HepG2 (cell line): ENCODE results near the gene MRE11. TPM values are rescaled to one million over a fixed set of nuclear protein-coding genes. Genes with fewer than 3 reads are reported as not detected.
A peak's percentile ranks its signal among the peaks of the same experiment; 100 is the strongest.

Experiments
- ATAC-seq: fragments of 200-7000 bp; cut with Tn5 transposase; 3 replicates; pipeline ENCODE4 v1.9.1; 2020; ENCODE audit warnings: mild to moderate bottlenecking, moderate library complexity
- BruUV-seq: library from RNA; stranded (reverse); fragments of 400-500 nt; replicated peaks from 2 replicates; lab custom pipeline; 2021; lab: Mats Ljungman, UMichigan
- CTCF ChIA-PET: fragments of 300-600 bp; formaldehyde crosslinking; extraction: SDS; loops from one replicate; lab custom pipeline; 2021; ENCODE audit warnings: low total read pairs, inconsistent platforms, low intra/inter-chr PET ratio; lab: Yijun Ruan, JAX
- POLR2A ChIA-PET: fragments of 350-600 bp; sonication (Branson Sonifier 250); formaldehyde crosslinking; loops from one replicate; lab custom pipeline; 2020; ENCODE audit warnings: antibody characterized with exemption, inconsistent platforms; lab: Yijun Ruan, JAX
- DNase-seq: peaks from one replicate; pipeline ENCODE4 v3.0.0-alpha.2; 2015; ENCODE audit warnings: low spot score
- FAIRE-seq: peaks from 3 replicates; lab custom pipeline; 2011; peaks lifted over from hg19 to GRCh38; lab: Jason Lieb, UNC
- H2AFZ ChIP-seq: one replicate; pipeline ENCODE4 v1.6.1; 2011; ENCODE audit warnings: low read length, inconsistent platforms
- H3K27ac ChIP-seq: fragments of 300-600 bp; 3 replicates; pipeline ENCODE4 v1.8.0; 2011; ENCODE audit warnings: mixed run types, mild to moderate bottlenecking, mixed read lengths, low read length, inconsistent platforms; ENCODE audit not compliant: insufficient read depth; ENCODE audit errors: extremely low read length
- H3K27me3 ChIP-seq, 2 experiments: fragments of 200-600 bp in 1 of 2; 2 replicates in 1 of 2; 3 replicates in 1 of 2; pipeline versions ENCODE4 v1.6.0 to v1.8.0; 2011; ENCODE audit warnings: low read length in 2 of 2, mild to moderate bottlenecking in 2 of 2, moderate library complexity in 2 of 2, inconsistent platforms in 1 of 2; ENCODE audit not compliant: insufficient read depth in 2 of 2, control insufficient read depth in 1 of 2
- H3K36me3 ChIP-seq, 2 experiments: fragments of 200-600 bp in 1 of 2; replicated peaks in 1 of 2; 2 replicates in 1 of 2; 3 replicates in 1 of 2; pipeline versions ENCODE4 v1.5.1 to v1.8.0; 2011; ENCODE audit warnings: low read length in 2 of 2, inconsistent platforms in 1 of 2; ENCODE audit not compliant: insufficient read depth in 2 of 2, control insufficient read depth in 1 of 2
- H3K4me1 ChIP-seq: 2 replicates; pipeline ENCODE4 v1.5.1; 2012; ENCODE audit warnings: low read length, inconsistent platforms; ENCODE audit not compliant: insufficient read depth
- H3K4me2 ChIP-seq: 2 replicates; pipeline ENCODE4 v1.6.0; 2011; ENCODE audit warnings: low read depth, low read length, inconsistent platforms
- H3K4me3 ChIP-seq, 3 experiments: fragments of 200-600 bp in 1 of 3; sonication (generic), shearing (Covaris generic) in 1 of 3; replicated peaks in 1 of 3; 2 replicates each; pipeline ENCODE4 v1.5.1; 2011 to 2016; ENCODE audit warnings: low read length in 3 of 3, inconsistent platforms in 2 of 3, low read depth in 2 of 3, mild to moderate bottlenecking in 2 of 3, control low read depth in 1 of 3, mixed read lengths in 1 of 3; ENCODE audit not compliant: insufficient read depth in 1 of 3
- H3K79me2 ChIP-seq: one replicate; pipeline ENCODE4 v1.6.1; 2011; ENCODE audit warnings: low read length, inconsistent platforms; ENCODE audit not compliant: insufficient read depth
- H3K9ac ChIP-seq: 2 replicates; pipeline ENCODE4 v1.6.0; 2011; ENCODE audit warnings: mild to moderate bottlenecking, low read depth, low read length, inconsistent platforms; ENCODE audit not compliant: insufficient read depth
- H3K9me3 ChIP-seq: 2 replicates; pipeline ENCODE4 v1.5.1; 2012; ENCODE audit warnings: mild to moderate bottlenecking, low read length
- H4K20me1 ChIP-seq: 2 replicates; pipeline ENCODE4 v1.6.0; 2011; ENCODE audit warnings: inconsistent platforms, mild to moderate bottlenecking, low read length, moderate library complexity; ENCODE audit not compliant: insufficient read depth
- ARID3A ChIP-seq: IDR thresholded peaks from 2 replicates; pipeline ENCODE4 v1.6.1; 2012; ENCODE audit warnings: low read depth, low read length, improper control_type of control experiment
- CTCF ChIP-seq: sonication (generic); formaldehyde crosslinking; IDR thresholded peaks from 2 replicates; pipeline ENCODE4 v1.5.0; 2020; ENCODE audit warnings: mild to moderate bottlenecking, missing genetic modification reagents, moderate library complexity
- SOX5 ChIP-seq: IDR thresholded peaks from 2 replicates; pipeline ENCODE4 v1.6.1; 2016; ENCODE audit warnings: borderline replicate concordance
- STAG1 ChIP-seq: sonication (generic); formaldehyde crosslinking; IDR thresholded peaks from 2 replicates; pipeline ENCODE4 v1.4.0; 2020; ENCODE audit warnings: missing genetic modification reagents
- ZFYVE20 ChIP-seq: sonication (generic); formaldehyde crosslinking; IDR thresholded peaks from 2 replicates; pipeline ENCODE4 v1.8.0; 2023; ENCODE audit warnings: low read depth, mild to moderate bottlenecking, moderate library complexity, missing genetic modification reagents, borderline replicate concordance
- ZNF703 ChIP-seq: sonication (generic); formaldehyde crosslinking; IDR thresholded peaks from 2 replicates; pipeline ENCODE4 v1.5.1; 2020; ENCODE audit warnings: missing genetic modification reagents, mild to moderate bottlenecking, moderate library complexity, borderline replicate concordance
- WGBS: methylation state at CpG from one replicate; pipeline ENCODE4 v1.1.6; 2017; ENCODE audit warnings: low lambda C conversion rate; 5-methylcytosine and 5-hydroxymethylcytosine counted together
- in situ Hi-C: cut with HindIII; loops from 2 replicates; pipeline ENCODE4 v1.10.0; 2017; ENCODE audit warnings: low pct_unique_long_range_greater_than_20kb; ENCODE audit not compliant: extremely low pct_ligation_motif_present
- intact Hi-C: fragments of 100-400 bp; cut with micrococcal nuclease; formaldehyde crosslinking; loops from one replicate; pipeline ENCODE4 v1.10.0; 2022; ENCODE audit not compliant: unreplicated experiment
- polyA plus RNA-seq, 8 experiments: library from polyadenylated mRNA; depleted of rRNA in 3 of 8; stranded (reverse) in 7 of 8; unstranded in 1 of 8; fragments of >200 nt; fragmentation: Illumina TruSeq in 4 of 8; extraction: Trizol in 4 of 8; gene quantifications; 2 replicates each; pipeline versions ENCODE4 v1.2.1 to v1.2.3, GENCODE V29; 2011 to 2016; ENCODE audit warnings: low read depth in 4 of 8, missing spikeins in 1 of 8, mixed read lengths in 1 of 8; ENCODE audit not compliant: insufficient read depth in 1 of 8
- total RNA-seq, 5 experiments: library from RNA; depleted of rRNA; stranded (reverse); fragments of >200 nt; fragmentation: Illumina TruSeq; extraction: Trizol; gene quantifications; 2 replicates each; pipeline ENCODE4 v1.2.3, GENCODE V29; 2016; ENCODE audit warnings: low read depth in 1 of 5

MRE11 gene
- total and polyA plus RNA-seq, 2 of the 13 experiments (the other 11 are each of a cell fraction or from before 2014, with no cell fraction given), result 7.2 to 37.3 TPM

GRCh38 chr11:94519478-94520084, 25.9 kb upstream of the MRE11 start:
- ATAC-seq (no peak), DNase-seq (no peak), FAIRE-seq (no peak)
- intact Hi-C loops, result loop anchor here (1.0 to 10.0 kb wide), 2 partner anchors 84 to 545 kb away; partner anchors contain the start of gene SRSF8
- Histone ChIP-seq H3K9me3 (no peaks in the 10 kb centered on the region), H3K4me1 (peaks cover 23% of the 10 kb centered on the region), H3K27ac (no peak overlapping the region), H3K9ac (no peak overlapping the region), H4K20me1 (no peaks in the 10 kb centered on the region), H3K79me2 (no peaks in the 10 kb centered on the region), H3K4me3 (no peak overlapping the region), H3K36me3 (no peaks in the 10 kb centered on the region), H2AFZ (no peak overlapping the region), H3K4me2 (no peak overlapping the region), H3K27me3 (no peaks in the 10 kb centered on the region)
- TF ChIP-seq ZFYVE20 (CRISPR knock-in tag) (no peak), CTCF (peak; percentile 43), STAG1 (CRISPR knock-in tag) (0 out of 2 replicates have a peak, but pooled peaks have one; percentile 32), ZNF703 (CRISPR knock-in tag) (no peak), ARID3A (peak; percentile 38; the same call in 1 of the 2 replicates), SOX5 (CRISPR knock-in tag) (no peak)
- ChIA-PET POLR2A (no interaction called here), CTCF (interaction anchor here (1.8 kb wide), 1 partner anchor 83 kb away, joined by 8 read pairs; no protein-coding TSS in a partner anchor)
- no TSS peak for BruUV-seq
- 21% methylated on average over 5 of the region's 5 CpGs for WGBS
- in situ Hi-C loops, result loop anchor here (5.0 kb wide), 1 partner anchor 78 kb away; no protein-coding TSS in a partner anchor
